WTC11 (cell line): ENCODE data around the gene PITPNC1. TPM values are rescaled to one million over a fixed set of nuclear protein-coding genes. Genes with fewer than 3 reads are reported as not detected.

Experiments
- ATAC-seq: fragments of 200-7000 bp; cut with Tn5 transposase; 2 replicates; pipeline ENCODE4 v1.10.0; 2021; ENCODE audit warnings: mild to moderate bottlenecking, moderate library complexity
- CTCF ChIA-PET: fragments of 300-600 bp; sonication (Branson Sonifier 250); formaldehyde crosslinking; loops from one replicate; lab custom pipeline; 2021; ENCODE audit warnings: antibody characterized with exemption; lab: Charles Lee
- POLR2A ChIA-PET: fragments of 350-600 bp; sonication (Branson Sonifier 250); formaldehyde crosslinking; loops from one replicate; lab custom pipeline; 2021; ENCODE audit warnings: antibody characterized with exemption; lab: Charles Lee
- DNase-seq: peaks from one replicate; pipeline ENCODE4 v3.0.0; 2021; ENCODE audit warnings: low spot score
- H3K27ac Mint-ChIP-seq: 2 replicates; pipeline ENCODE4 v1.8.0; 2021; ENCODE audit warnings: mixed read lengths
- H3K27me3 Mint-ChIP-seq: 2 replicates; pipeline ENCODE4 v1.8.0; 2021; ENCODE audit warnings: low read depth, mild to moderate bottlenecking, moderate library complexity, mixed read lengths
- H3K36me3 Mint-ChIP-seq: 2 replicates; pipeline ENCODE4 v1.8.0; 2021; ENCODE audit warnings: mixed read lengths
- H3K4me1 Mint-ChIP-seq: 2 replicates; pipeline ENCODE4 v1.8.0; 2022; ENCODE audit warnings: mixed read lengths
- H3K4me3 Mint-ChIP-seq: 2 replicates; pipeline ENCODE4 v1.8.0; 2021; ENCODE audit warnings: mild to moderate bottlenecking, moderate library complexity, mixed read lengths
- H3K9me3 Mint-ChIP-seq: 2 replicates; pipeline ENCODE4 v1.8.0; 2021; ENCODE audit warnings: mixed read lengths
- CREM ChIP-seq: sonication (generic); formaldehyde crosslinking; IDR thresholded peaks from 2 replicates; pipeline ENCODE4 v1.8.1; 2022; ENCODE audit warnings: mild to moderate bottlenecking, missing genetic modification reagents, moderate library complexity
- E2F1 ChIP-seq: sonication (generic); formaldehyde crosslinking; IDR thresholded peaks from 2 replicates; pipeline ENCODE4 v1.8.0; 2022; ENCODE audit warnings: mild to moderate bottlenecking, missing genetic modification reagents
- E2F4 ChIP-seq: sonication (generic); formaldehyde crosslinking; IDR thresholded peaks from 2 replicates; pipeline ENCODE4 v1.8.1; 2022; ENCODE audit warnings: low read depth, mild to moderate bottlenecking, moderate library complexity, missing genetic modification reagents, borderline replicate concordance
- FOXJ3 ChIP-seq: sonication (generic); formaldehyde crosslinking; IDR thresholded peaks from 2 replicates; pipeline ENCODE4 v1.9.0; 2021; ENCODE audit warnings: missing genetic modification reagents, mild to moderate bottlenecking, borderline replicate concordance
- HMGA2 ChIP-seq: fragments of 250-450 bp; sonication (Bioruptor Pico); IDR thresholded peaks from 2 replicates; pipeline ENCODE4 v1.4.0; 2021; ENCODE audit warnings: mild to moderate bottlenecking, moderate library complexity
- JAZF1 ChIP-seq: fragments of 250-450 bp; sonication (Bioruptor Pico); IDR thresholded peaks from 2 replicates; pipeline ENCODE4 v1.9.0; 2021; ENCODE audit warnings: moderate library complexity, mild to moderate bottlenecking, inconsistent platforms
- JUN ChIP-seq: sonication (generic); formaldehyde crosslinking; IDR thresholded peaks from 2 replicates; pipeline ENCODE4 v1.8.0; 2023; ENCODE audit warnings: mild to moderate bottlenecking, missing genetic modification reagents
- NFE2L1 ChIP-seq: sonication (generic); formaldehyde crosslinking; IDR thresholded peaks from 2 replicates; pipeline ENCODE4 v1.8.1; 2023; ENCODE audit warnings: missing genetic modification reagents
- NR1H2 ChIP-seq: sonication (generic); formaldehyde crosslinking; IDR thresholded peaks from 2 replicates; pipeline ENCODE4 v1.9.0; 2021; ENCODE audit warnings: mild to moderate bottlenecking, moderate library complexity, missing genetic modification reagents
- PRRX2 ChIP-seq: fragments of 250-450 bp; sonication (Bioruptor Pico); IDR thresholded peaks from 2 replicates; pipeline ENCODE4 v1.8.0; 2021; ENCODE audit warnings: mild to moderate bottlenecking
- SMAD3 ChIP-seq: sonication (generic); formaldehyde crosslinking; IDR thresholded peaks from 2 replicates; pipeline ENCODE4 v1.8.0; 2022; ENCODE audit warnings: missing genetic modification reagents, mild to moderate bottlenecking, borderline replicate concordance
- ZNF416 ChIP-seq: fragments of 250-450 bp; sonication (Bioruptor Pico); IDR thresholded peaks from 2 replicates; pipeline ENCODE4 v1.9.0; 2021; ENCODE audit warnings: mild to moderate bottlenecking, inconsistent platforms
- total RNA-seq: library from RNA; stranded (reverse); gene quantifications from 3 replicates; pipeline ENCODE4 v1.2.3, GENCODE V29; 2021
- TF ChIP-seq, protein P1 (sequence below): fragments of 200-600 bp; IDR thresholded peaks from 2 replicates; pipeline ENCODE4 v1.8.0; 2022; ENCODE audit warnings: antibody characterized with exemption
- TF ChIP-seq, protein P2 (sequence below): fragments of 250-450 bp; sonication (Bioruptor Pico); conservative IDR thresholded peaks from 2 replicates; pipeline ENCODE4 v1.9.0; 2021; ENCODE audit warnings: mild to moderate bottlenecking
- TF ChIP-seq, protein P3 (sequence below): sonication (generic); formaldehyde crosslinking; IDR thresholded peaks from 2 replicates; pipeline ENCODE4 v1.8.1; 2022; ENCODE audit warnings: mild to moderate bottlenecking, missing genetic modification reagents, moderate library complexity, borderline replicate concordance
- TF ChIP-seq, protein P4 (sequence below): sonication (generic); formaldehyde crosslinking; IDR thresholded peaks from 2 replicates; pipeline ENCODE4 v1.8.1; 2022; ENCODE audit warnings: missing genetic modification reagents, borderline replicate concordance
- TF ChIP-seq, protein P5 (sequence below): sonication (generic); formaldehyde crosslinking; IDR thresholded peaks from 2 replicates; pipeline ENCODE4 v1.8.0; 2023; ENCODE audit warnings: mild to moderate bottlenecking, missing genetic modification reagents
- TF ChIP-seq, protein P6 (sequence below): sonication (generic); formaldehyde crosslinking; IDR thresholded peaks from 2 replicates; pipeline ENCODE4 v1.8.0; 2022; ENCODE audit warnings: missing genetic modification reagents

Gene PITPNC1
- total RNA-seq, 1 experiment from 2014 or later = 39.8 TPM

DNA sequence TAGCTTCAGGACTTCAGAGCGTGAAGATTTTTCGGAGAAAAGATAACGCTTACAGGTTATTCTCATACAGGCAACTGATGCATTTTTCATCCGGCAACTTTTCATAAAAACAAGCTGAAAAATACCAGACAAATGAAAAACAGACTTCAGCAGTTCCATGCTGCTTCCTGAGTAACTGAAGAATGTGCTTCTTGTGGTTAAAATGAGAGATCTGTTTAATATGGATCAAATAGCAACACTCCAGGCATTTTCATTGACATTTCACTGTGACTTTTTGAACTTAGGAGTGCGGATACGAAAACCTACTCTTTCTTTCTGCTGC is 705 bp upstream of the PITPNC1 start:
- H3K27me3 Mint-ChIP-seq = no peaks in the 10 kb centered on the region; the same call in 1 of the 2 replicates
- H3K4me3 Mint-ChIP-seq = peak overlapping the region; percentile 81
- ATAC-seq (no peak), DNase-seq (no peak)
- peaks cover 35% of the 10 kb centered on the region for H3K4me1 Mint-ChIP-seq
- H3K27ac Mint-ChIP-seq = peak overlapping the region; percentile 96
- ChIA-PET POLR2A (no interaction called here), CTCF (interaction anchor here (0.9 to 3.1 kb wide), 2 partner anchors 9 to 98 kb away, joined by 5 to 38 read pairs; no protein-coding TSS in a partner anchor)
- peaks cover 9% of the 10 kb centered on the region for H3K9me3 Mint-ChIP-seq
- peaks cover 11% of the 10 kb centered on the region for H3K36me3 Mint-ChIP-seq
- TF ChIP-seq, protein P1, sequence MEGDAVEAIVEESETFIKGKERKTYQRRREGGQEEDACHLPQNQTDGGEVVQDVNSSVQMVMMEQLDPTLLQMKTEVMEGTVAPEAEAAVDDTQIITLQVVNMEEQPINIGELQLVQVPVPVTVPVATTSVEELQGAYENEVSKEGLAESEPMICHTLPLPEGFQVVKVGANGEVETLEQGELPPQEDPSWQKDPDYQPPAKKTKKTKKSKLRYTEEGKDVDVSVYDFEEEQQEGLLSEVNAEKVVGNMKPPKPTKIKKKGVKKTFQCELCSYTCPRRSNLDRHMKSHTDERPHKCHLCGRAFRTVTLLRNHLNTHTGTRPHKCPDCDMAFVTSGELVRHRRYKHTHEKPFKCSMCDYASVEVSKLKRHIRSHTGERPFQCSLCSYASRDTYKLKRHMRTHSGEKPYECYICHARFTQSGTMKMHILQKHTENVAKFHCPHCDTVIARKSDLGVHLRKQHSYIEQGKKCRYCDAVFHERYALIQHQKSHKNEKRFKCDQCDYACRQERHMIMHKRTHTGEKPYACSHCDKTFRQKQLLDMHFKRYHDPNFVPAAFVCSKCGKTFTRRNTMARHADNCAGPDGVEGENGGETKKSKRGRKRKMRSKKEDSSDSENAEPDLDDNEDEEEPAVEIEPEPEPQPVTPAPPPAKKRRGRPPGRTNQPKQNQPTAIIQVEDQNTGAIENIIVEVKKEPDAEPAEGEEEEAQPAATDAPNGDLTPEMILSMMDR = no peak
- TF ChIP-seq NR1H2 (CRISPR knock-in tag) = no peak
- TF ChIP-seq ZNF416 (CRISPR knock-in tag) = no peak
- TF ChIP-seq JAZF1 (CRISPR knock-in tag) = no peak
- no peak for TF ChIP-seq FOXJ3 (CRISPR knock-in tag)
- TF ChIP-seq, protein P2, sequence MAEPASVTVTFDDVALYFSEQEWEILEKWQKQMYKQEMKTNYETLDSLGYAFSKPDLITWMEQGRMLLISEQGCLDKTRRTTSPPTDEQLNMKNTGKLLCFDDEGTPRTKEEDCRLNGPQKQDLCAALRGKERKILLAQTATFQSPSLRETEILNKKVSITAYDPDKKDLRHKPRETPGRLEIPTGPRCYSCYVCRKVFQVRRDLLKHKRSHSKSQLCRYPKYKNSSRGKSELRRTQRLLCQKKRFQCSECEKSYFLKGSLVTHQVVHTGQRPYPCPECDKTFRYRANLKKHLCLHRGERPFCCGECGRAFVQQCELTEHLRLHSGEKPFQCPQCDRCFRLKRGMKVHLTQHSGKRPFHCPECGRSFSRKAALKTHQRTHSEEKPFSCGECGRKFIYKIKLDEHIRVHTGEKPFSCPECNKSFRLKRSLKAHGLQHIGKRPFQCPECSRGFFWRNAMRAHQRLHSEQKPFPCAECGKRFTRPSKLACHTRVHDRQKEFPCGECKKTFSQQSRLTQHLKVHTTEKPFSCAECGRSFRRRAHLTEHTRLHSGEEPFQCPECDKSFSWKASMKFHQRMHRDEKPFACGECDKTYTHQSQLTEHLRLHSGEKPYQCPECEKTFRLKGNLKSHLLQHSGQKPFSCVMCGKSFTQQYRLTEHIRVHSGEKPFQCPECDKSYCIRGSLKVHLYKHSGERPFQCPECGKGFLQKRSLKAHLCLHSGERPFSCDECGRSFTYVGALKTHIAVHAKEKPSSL = no peak
- TF ChIP-seq SMAD3 = no peak
- TF ChIP-seq, protein P3, sequence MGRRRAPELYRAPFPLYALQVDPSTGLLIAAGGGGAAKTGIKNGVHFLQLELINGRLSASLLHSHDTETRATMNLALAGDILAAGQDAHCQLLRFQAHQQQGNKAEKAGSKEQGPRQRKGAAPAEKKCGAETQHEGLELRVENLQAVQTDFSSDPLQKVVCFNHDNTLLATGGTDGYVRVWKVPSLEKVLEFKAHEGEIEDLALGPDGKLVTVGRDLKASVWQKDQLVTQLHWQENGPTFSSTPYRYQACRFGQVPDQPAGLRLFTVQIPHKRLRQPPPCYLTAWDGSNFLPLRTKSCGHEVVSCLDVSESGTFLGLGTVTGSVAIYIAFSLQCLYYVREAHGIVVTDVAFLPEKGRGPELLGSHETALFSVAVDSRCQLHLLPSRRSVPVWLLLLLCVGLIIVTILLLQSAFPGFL = no peak
- no peak for TF ChIP-seq E2F1 (CRISPR knock-in tag)
- TF ChIP-seq CREM (CRISPR knock-in tag) = no peak
- TF ChIP-seq, protein P4, sequence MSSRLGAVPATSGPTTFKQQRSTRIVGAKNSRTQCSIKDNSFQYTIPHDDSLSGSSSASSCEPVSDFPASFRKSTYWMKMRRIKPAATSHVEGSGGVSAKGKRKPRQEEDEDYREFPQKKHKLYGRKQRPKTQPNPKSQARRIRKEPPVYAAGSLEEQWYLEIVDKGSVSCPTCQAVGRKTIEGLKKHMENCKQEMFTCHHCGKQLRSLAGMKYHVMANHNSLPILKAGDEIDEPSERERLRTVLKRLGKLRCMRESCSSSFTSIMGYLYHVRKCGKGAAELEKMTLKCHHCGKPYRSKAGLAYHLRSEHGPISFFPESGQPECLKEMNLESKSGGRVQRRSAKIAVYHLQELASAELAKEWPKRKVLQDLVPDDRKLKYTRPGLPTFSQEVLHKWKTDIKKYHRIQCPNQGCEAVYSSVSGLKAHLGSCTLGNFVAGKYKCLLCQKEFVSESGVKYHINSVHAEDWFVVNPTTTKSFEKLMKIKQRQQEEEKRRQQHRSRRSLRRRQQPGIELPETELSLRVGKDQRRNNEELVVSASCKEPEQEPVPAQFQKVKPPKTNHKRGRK (CRISPR knock-in tag) = no peak
- no peak for TF ChIP-seq PRRX2 (CRISPR knock-in tag)
- no peak for TF ChIP-seq JUN
- no peak for TF ChIP-seq NFE2L1 (CRISPR knock-in tag)
- TF ChIP-seq E2F4 = no peak
- TF ChIP-seq, protein P5, sequence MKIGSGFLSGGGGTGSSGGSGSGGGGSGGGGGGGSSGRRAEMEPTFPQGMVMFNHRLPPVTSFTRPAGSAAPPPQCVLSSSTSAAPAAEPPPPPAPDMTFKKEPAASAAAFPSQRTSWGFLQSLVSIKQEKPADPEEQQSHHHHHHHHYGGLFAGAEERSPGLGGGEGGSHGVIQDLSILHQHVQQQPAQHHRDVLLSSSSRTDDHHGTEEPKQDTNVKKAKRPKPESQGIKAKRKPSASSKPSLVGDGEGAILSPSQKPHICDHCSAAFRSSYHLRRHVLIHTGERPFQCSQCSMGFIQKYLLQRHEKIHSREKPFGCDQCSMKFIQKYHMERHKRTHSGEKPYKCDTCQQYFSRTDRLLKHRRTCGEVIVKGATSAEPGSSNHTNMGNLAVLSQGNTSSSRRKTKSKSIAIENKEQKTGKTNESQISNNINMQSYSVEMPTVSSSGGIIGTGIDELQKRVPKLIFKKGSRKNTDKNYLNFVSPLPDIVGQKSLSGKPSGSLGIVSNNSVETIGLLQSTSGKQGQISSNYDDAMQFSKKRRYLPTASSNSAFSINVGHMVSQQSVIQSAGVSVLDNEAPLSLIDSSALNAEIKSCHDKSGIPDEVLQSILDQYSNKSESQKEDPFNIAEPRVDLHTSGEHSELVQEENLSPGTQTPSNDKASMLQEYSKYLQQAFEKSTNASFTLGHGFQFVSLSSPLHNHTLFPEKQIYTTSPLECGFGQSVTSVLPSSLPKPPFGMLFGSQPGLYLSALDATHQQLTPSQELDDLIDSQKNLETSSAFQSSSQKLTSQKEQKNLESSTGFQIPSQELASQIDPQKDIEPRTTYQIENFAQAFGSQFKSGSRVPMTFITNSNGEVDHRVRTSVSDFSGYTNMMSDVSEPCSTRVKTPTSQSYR (CRISPR knock-in tag) = no peak
- TF ChIP-seq, protein P6, sequence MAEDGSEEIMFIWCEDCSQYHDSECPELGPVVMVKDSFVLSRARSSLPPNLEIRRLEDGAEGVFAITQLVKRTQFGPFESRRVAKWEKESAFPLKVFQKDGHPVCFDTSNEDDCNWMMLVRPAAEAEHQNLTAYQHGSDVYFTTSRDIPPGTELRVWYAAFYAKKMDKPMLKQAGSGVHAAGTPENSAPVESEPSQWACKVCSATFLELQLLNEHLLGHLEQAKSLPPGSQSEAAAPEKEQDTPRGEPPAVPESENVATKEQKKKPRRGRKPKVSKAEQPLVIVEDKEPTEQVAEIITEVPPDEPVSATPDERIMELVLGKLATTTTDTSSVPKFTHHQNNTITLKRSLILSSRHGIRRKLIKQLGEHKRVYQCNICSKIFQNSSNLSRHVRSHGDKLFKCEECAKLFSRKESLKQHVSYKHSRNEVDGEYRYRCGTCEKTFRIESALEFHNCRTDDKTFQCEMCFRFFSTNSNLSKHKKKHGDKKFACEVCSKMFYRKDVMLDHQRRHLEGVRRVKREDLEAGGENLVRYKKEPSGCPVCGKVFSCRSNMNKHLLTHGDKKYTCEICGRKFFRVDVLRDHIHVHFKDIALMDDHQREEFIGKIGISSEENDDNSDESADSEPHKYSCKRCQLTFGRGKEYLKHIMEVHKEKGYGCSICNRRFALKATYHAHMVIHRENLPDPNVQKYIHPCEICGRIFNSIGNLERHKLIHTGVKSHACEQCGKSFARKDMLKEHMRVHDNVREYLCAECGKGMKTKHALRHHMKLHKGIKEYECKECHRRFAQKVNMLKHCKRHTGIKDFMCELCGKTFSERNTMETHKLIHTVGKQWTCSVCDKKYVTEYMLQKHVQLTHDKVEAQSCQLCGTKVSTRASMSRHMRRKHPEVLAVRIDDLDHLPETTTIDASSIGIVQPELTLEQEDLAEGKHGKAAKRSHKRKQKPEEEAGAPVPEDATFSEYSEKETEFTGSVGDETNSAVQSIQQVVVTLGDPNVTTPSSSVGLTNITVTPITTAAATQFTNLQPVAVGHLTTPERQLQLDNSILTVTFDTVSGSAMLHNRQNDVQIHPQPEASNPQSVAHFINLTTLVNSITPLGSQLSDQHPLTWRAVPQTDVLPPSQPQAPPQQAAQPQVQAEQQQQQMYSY (CRISPR knock-in tag) = no peak
- no peak for TF ChIP-seq HMGA2 (CRISPR knock-in tag)
